K562 (cell line): ENCODE results near the gene MPST. TPM values are rescaled to one million over a fixed set of nuclear protein-coding genes. Genes with fewer than 3 reads are reported as not detected.

ENCODE experiments used
- CREM ChIP-seq: IDR thresholded peaks from 2 replicates; pipeline ENCODE4 v1.6.1; 2014; ENCODE audit warnings: antibody characterized with exemption, low read depth
- CTCF ChIP-seq, 3 experiments: IDR thresholded peaks in 2 of 3; conservative IDR thresholded peaks in 1 of 3; 2 replicates each; pipeline ENCODE4 v1.5.1; 2011 to 2012; ENCODE audit warnings: low read length in 3 of 3, mild to moderate bottlenecking in 3 of 3, control low read depth in 2 of 3, improper control_type of control experiment in 1 of 3, inconsistent platforms in 1 of 3, low read depth in 1 of 3, mixed read lengths in 1 of 3, moderate library complexity in 1 of 3; ENCODE audit not compliant: insufficient read depth in 2 of 3
- ETV6 ChIP-seq, 3 experiments: fragments of 150-350 bp in 1 of 3; sonication (generic) in 1 of 3; formaldehyde crosslinking in 1 of 3; IDR thresholded peaks; 2 replicates each; pipeline versions ENCODE4 v1.6.1 to v1.8.0; 2014 to 2022; ENCODE audit warnings: borderline replicate concordance in 2 of 3, low read depth in 2 of 3, antibody characterized with exemption in 1 of 3, low read length in 1 of 3, mild to moderate bottlenecking in 1 of 3, missing genetic modification reagents in 1 of 3
- HMG20A ChIP-seq: fragments of 450-650 bp; formaldehyde crosslinking; conservative IDR thresholded peaks from 2 replicates; pipeline ENCODE4 v1.4.0; 2020; ENCODE audit warnings: mild to moderate bottlenecking, mixed read lengths
- KDM5B ChIP-seq: fragments of 200-600 bp; sonication (generic); IDR thresholded peaks from 2 replicates; pipeline ENCODE4 v1.6.1; 2012; ENCODE audit warnings: low read depth, mild to moderate bottlenecking, moderate library complexity, low read length, control low read depth, inconsistent platforms; ENCODE audit not compliant: insufficient replicate concordance
- NR1H2 ChIP-seq: sonication (generic); formaldehyde crosslinking; IDR thresholded peaks from 2 replicates; pipeline ENCODE4 v1.4.0; 2020; ENCODE audit warnings: mild to moderate bottlenecking, missing genetic modification reagents
- SPI1 ChIP-seq: IDR thresholded peaks from 2 replicates; pipeline ENCODE4 v1.6.1; 2011; ENCODE audit warnings: low read depth, low read length, control low read depth, borderline replicate concordance
- ZBTB17 ChIP-seq: fragments of 450-650 bp; formaldehyde crosslinking; IDR thresholded peaks from 2 replicates; pipeline ENCODE4 v1.4.0; 2020; ENCODE audit warnings: mild to moderate bottlenecking
- ZBTB7A ChIP-seq: IDR thresholded peaks from 2 replicates; pipeline ENCODE4 v1.6.1; 2011; ENCODE audit warnings: low read depth, mild to moderate bottlenecking, low read length, moderate library complexity, borderline replicate concordance; ENCODE audit not compliant: control insufficient read depth
- ZNF224 ChIP-seq: sonication (generic); formaldehyde crosslinking; IDR thresholded peaks from 2 replicates; pipeline ENCODE4 v1.8.0; 2022; ENCODE audit warnings: mild to moderate bottlenecking, missing genetic modification reagents
- ZNF311 ChIP-seq: fragments of 250-450 bp; sonication (Bioruptor Pico); IDR thresholded peaks from 2 replicates; pipeline ENCODE4 v1.4.0; 2020; ENCODE audit warnings: mild to moderate bottlenecking, moderate library complexity
- ZNF512 ChIP-seq: IDR thresholded peaks from 2 replicates; pipeline ENCODE4 v1.6.1; 2016; ENCODE audit warnings: missing genetic modification characterization, missing compliant biosample characterization
- polyA plus RNA-seq, 8 experiments: library from polyadenylated mRNA; depleted of rRNA in 4 of 8; stranded (reverse) in 5 of 8; unstranded in 3 of 8; fragments of >200 nt; fragmentation: Nextera tagmentation in 2 of 8; fragmentation: Illumina TruSeq in 1 of 8; extraction: Ambion mirVana in 2 of 8; extraction: Trizol in 1 of 8; gene quantifications; 2 replicates each; pipeline versions ENCODE4 v1.2.1 to v1.2.3, GENCODE V29; 2011 to 2014; ENCODE audit warnings: inconsistent platforms in 1 of 8, missing spikeins in 1 of 8
- total RNA-seq, 7 experiments: library from RNA; depleted of rRNA in 6 of 7; stranded (reverse); fragments of >200 nt in 6 of 7; fragmentation: Illumina TruSeq in 2 of 7; extraction: Trizol in 2 of 7; gene quantifications; 2 replicates each; pipeline versions ENCODE4 v1.2.1 to v1.2.3, GENCODE V29; 2011 to 2021; ENCODE audit warnings: low replicate concordance in 1 of 7

The MPST gene
- total and polyA plus RNA-seq, 9 of the 15 experiments (the other 6 are each of a cell fraction or from before 2014, with no cell fraction given): 0.65 to 104 (median 24.3) TPM

GRCh38 chr22:37021710-37022482 is 2.4 kb downstream of the MPST start (continued):
- 0 out of 2 replicates have a peak, but pooled peaks have one; percentile 19 for TF ChIP-seq CREM
- TF ChIP-seq ETV6 (IDR thresholded peaks at IDR 0.05; ENCODE audit: borderline replicate concordance in 1 of 2, low read depth in 2 of 2, low read length in 1 of 2): no peak
- no peak for TF ChIP-seq ETV6 (CRISPR knock-in tag; IDR thresholded peaks at IDR 0.05; ENCODE audit: borderline replicate concordance)
- TF ChIP-seq ZNF224 (CRISPR knock-in tag): no peak
- TF ChIP-seq ZNF512 (tag): no peak
- TF ChIP-seq ZBTB7A: peak; percentile 26; the same call in 1 of the 2 replicates
- no peak for TF ChIP-seq HMG20A (CRISPR knock-in tag)
- no peak for TF ChIP-seq ZNF311 (CRISPR knock-in tag)
- no peak for TF ChIP-seq KDM5B
- TF ChIP-seq CTCF (IDR thresholded peaks at IDR 0.05 in 2 of 3, conservative IDR thresholded peaks at IDR 0.05 in 1 of 3; ENCODE audit: insufficient read depth in 2 of 3, low read depth in 1 of 3, low read length in 3 of 3): peak; percentile 60 to 80 (median 65)
- TF ChIP-seq ZBTB17: no peak
- TF ChIP-seq SPI1: peak; percentile 6; the same call in 1 of the 2 replicates
- TF ChIP-seq NR1H2 (CRISPR knock-in tag): no peak
